Tibial nerve (tissue), 4 donors: Measurements from ENCODE around the gene GIPC2.

Experiments used
- EP300 ChIP-seq, 2 donors: sonication (generic); formaldehyde crosslinking; IDR thresholded peaks; one replicate each; pipeline ENCODE4 v1.6.1; 2017; ENCODE audit warnings: antibody characterized with exemption in 2 of 2, mild to moderate bottlenecking in 1 of 2
- TF ChIP-seq, protein P1 (sequence below), 5 experiments: fragments of 200-600 bp in 3 of 5; fragments of 450-650 bp in 2 of 5; sonication (generic) in 3 of 5; IDR thresholded peaks; one replicate each; pipeline ENCODE4 v1.5.1; 2016 to 2019; ENCODE audit warnings: antibody characterized with exemption in 5 of 5, mild to moderate bottlenecking in 3 of 5, moderate library complexity in 2 of 5

GRCh38 chr1:78156805-78157521 lies 111.2 kb downstream of the GIPC2 start:
- TF ChIP-seq, protein P1, sequence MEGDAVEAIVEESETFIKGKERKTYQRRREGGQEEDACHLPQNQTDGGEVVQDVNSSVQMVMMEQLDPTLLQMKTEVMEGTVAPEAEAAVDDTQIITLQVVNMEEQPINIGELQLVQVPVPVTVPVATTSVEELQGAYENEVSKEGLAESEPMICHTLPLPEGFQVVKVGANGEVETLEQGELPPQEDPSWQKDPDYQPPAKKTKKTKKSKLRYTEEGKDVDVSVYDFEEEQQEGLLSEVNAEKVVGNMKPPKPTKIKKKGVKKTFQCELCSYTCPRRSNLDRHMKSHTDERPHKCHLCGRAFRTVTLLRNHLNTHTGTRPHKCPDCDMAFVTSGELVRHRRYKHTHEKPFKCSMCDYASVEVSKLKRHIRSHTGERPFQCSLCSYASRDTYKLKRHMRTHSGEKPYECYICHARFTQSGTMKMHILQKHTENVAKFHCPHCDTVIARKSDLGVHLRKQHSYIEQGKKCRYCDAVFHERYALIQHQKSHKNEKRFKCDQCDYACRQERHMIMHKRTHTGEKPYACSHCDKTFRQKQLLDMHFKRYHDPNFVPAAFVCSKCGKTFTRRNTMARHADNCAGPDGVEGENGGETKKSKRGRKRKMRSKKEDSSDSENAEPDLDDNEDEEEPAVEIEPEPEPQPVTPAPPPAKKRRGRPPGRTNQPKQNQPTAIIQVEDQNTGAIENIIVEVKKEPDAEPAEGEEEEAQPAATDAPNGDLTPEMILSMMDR (IDR thresholded peaks at IDR 0.05) = no peak
- TF ChIP-seq EP300 (IDR thresholded peaks at IDR 0.05) = no peak
